Breast epithelium (tissue), 4 donors: ENCODE data around the gene FCGR3A. TPM values are rescaled to one million over a fixed set of nuclear protein-coding genes. Genes with fewer than 3 reads are reported as not detected.

Experiments used
- DNase-seq, 2 donors: peaks; one replicate each; pipeline ENCODE4 v3.0.0-alpha.2; 2019; ENCODE audit warnings: low spot score in 2 of 2
- H3K27ac ChIP-seq, 2 donors: fragments of 200-600 bp; sonication (generic) in 1 of 2; one replicate each; pipeline ENCODE4 v1.5.1; 2016 to 2019; ENCODE audit warnings: mild to moderate bottlenecking in 1 of 2
- H3K27me3 ChIP-seq, 2 donors: fragments of 200-600 bp; sonication (generic) in 1 of 2; one replicate each; pipeline versions ENCODE4 v1.5.1 to v1.6.0; 2017 to 2019; ENCODE audit warnings: control low read depth in 1 of 2, mild to moderate bottlenecking in 1 of 2
- H3K36me3 ChIP-seq: fragments of 200-600 bp; one replicate; pipeline ENCODE4 v1.5.1; 2019
- H3K4me1 ChIP-seq, 2 donors: fragments of 200-600 bp; sonication (generic); one replicate each; pipeline ENCODE4 v1.5.1; 2016 to 2019; ENCODE audit warnings: control low read depth in 1 of 2
- H3K4me3 ChIP-seq, 3 donors: fragments of 200-600 bp; sonication (generic); 1 replicate in 2 of 3; 2 replicates in 1 of 3; pipeline ENCODE4 v1.5.1; 2016 to 2019; ENCODE audit warnings: mild to moderate bottlenecking in 3 of 3, moderate library complexity in 2 of 3
- H3K9me3 ChIP-seq, 2 donors: fragments of 200-600 bp; sonication (generic) in 1 of 2; one replicate each; pipeline ENCODE4 v1.5.1; 2016 to 2019; ENCODE audit warnings: control low read depth in 1 of 2
- CTCF ChIP-seq, 3 donors: fragments of 450-650 bp; IDR thresholded peaks; one replicate each; pipeline ENCODE4 v1.5.1; 2016 to 2017; ENCODE audit warnings: antibody characterized with exemption in 3 of 3, mild to moderate bottlenecking in 3 of 3, moderate library complexity in 3 of 3
- POLR2A ChIP-seq: fragments of 450-650 bp; IDR thresholded peaks from one replicate; pipeline ENCODE4 v1.6.1; 2016; ENCODE audit warnings: antibody characterized with exemption, mild to moderate bottlenecking, moderate library complexity
- POLR2AphosphoS5 ChIP-seq, 3 donors: sonication (generic); formaldehyde crosslinking; IDR thresholded peaks; one replicate each; pipeline ENCODE4 v1.6.1; 2017; ENCODE audit warnings: antibody characterized with exemption in 3 of 3
- intact Hi-C: fragments of 100-400 bp; cut with DNase I; formaldehyde crosslinking; loops from one replicate; pipeline ENCODE4 v1.15.1; 2023; ENCODE audit warnings: low total_unique reads
- total RNA-seq, 3 donors: library from RNA; depleted of rRNA; stranded (reverse); fragments of >200 nt; gene quantifications; one replicate each; pipeline ENCODE4 v1.1.0, GENCODE V29; 2016

The FCGR3A gene
- total RNA-seq, 3 donors from 2014 or later = 8.6 to 23.9 (median 12.9) TPM

GRCh38 chr1:161502181-161502580 lies 47.4 kb downstream of the FCGR3A start:
- Histone ChIP-seq H3K27me3 (peaks cover 0 to 2% of the 10 kb centered on the region in 2 donors), H3K4me1 (no peaks in the 10 kb centered on the region), H3K27ac (no peak overlapping the region), H3K4me3 (no peak overlapping the region), H3K36me3 (no peaks in the 10 kb centered on the region), H3K9me3 (no peaks in the 10 kb centered on the region)
- intact Hi-C loops = no loop called here
- no peak for TF ChIP-seq POLR2A
- TF ChIP-seq CTCF (IDR thresholded peaks at IDR 0.05) = no peak
- TF ChIP-seq POLR2AphosphoS5 (IDR thresholded peaks at IDR 0.05) = no peak
- DNase-seq = no peak

- DNase-seq = no peak
- Histone ChIP-seq H3K4me3 (no peak overlapping the region), H3K4me1 (no peaks in the 10 kb centered on the region), H3K9me3 (no peaks in the 10 kb centered on the region), H3K27ac (no peak overlapping the region), H3K27me3 (peaks cover 0 to 3% of the 10 kb centered on the region in 2 donors), H3K36me3 (no peaks in the 10 kb centered on the region)
- TF ChIP-seq POLR2AphosphoS5 (IDR thresholded peaks at IDR 0.05) (no peak), POLR2A (no peak), CTCF (IDR thresholded peaks at IDR 0.05) (no peak)
- intact Hi-C loops = no loop called here
Observed at GRCh38 chr1:161501234-161501633, 48.4 kb downstream of the FCGR3A start.

GRCh38 chr1:161499099-161500039 lies 50.2 kb downstream of the FCGR3A start:
- intact Hi-C loops = no loop called here
- H3K27me3 ChIP-seq = peaks cover 0 to 3% of the 10 kb centered on the region in 2 donors

GRCh38 chr1:161498646-161499045 lies 51.0 kb downstream of the FCGR3A start:
- H3K27ac ChIP-seq = no peak overlapping the region
- H3K36me3 ChIP-seq = no peaks in the 10 kb centered on the region
- H3K27me3 ChIP-seq = peaks cover 0 to 3% of the 10 kb centered on the region in 2 donors
- intact Hi-C loops = no loop called here
- DNase-seq = no peak
- H3K9me3 ChIP-seq = no peaks in the 10 kb centered on the region
- TF ChIP-seq POLR2A = no peak
- no peaks in the 10 kb centered on the region for H3K4me1 ChIP-seq
- no peak overlapping the region for H3K4me3 ChIP-seq

More at GRCh38 chr1:161499099-161500039, 50.2 kb downstream of the FCGR3A start:
- H3K4me1 ChIP-seq = no peaks in the 10 kb centered on the region
- no peak for DNase-seq
- no peak overlapping the region for H3K4me3 ChIP-seq
- no peaks in the 10 kb centered on the region for H3K9me3 ChIP-seq
- peak overlapping the region in 1 of 2 donors; percentile 49 for H3K27ac ChIP-seq
- TF ChIP-seq POLR2AphosphoS5 (IDR thresholded peaks at IDR 0.05) (no peak), POLR2A (no peak), CTCF (IDR thresholded peaks at IDR 0.05) (no peak)
- no peaks in the 10 kb centered on the region for H3K36me3 ChIP-seq

GRCh38 chr1:161497961-161498360 lies 51.7 kb downstream of the FCGR3A start:
- no peaks in the 10 kb centered on the region for H3K4me1 ChIP-seq
- H3K27me3 ChIP-seq = peaks cover 0 to 3% of the 10 kb centered on the region in 2 donors
- H3K27ac ChIP-seq = no peak overlapping the region
- intact Hi-C loops = no loop called here
- H3K4me3 ChIP-seq = no peak overlapping the region
- no peak for TF ChIP-seq POLR2AphosphoS5 (IDR thresholded peaks at IDR 0.05)
- no peak for TF ChIP-seq POLR2A
- no peak for TF ChIP-seq CTCF (IDR thresholded peaks at IDR 0.05)
- no peaks in the 10 kb centered on the region for H3K9me3 ChIP-seq
- H3K36me3 ChIP-seq = no peaks in the 10 kb centered on the region
- DNase-seq = no peak
